ENCODE results near the gene SIGLEC1. TPM values are rescaled to one million over a fixed set of nuclear protein-coding genes. Genes with fewer than 3 reads are reported as not detected.

SIGLEC1 gene
- total and polyA plus RNA-seq, 2 donors from 2014 or later, result 2.4 to 20.2 TPM

DNA sequence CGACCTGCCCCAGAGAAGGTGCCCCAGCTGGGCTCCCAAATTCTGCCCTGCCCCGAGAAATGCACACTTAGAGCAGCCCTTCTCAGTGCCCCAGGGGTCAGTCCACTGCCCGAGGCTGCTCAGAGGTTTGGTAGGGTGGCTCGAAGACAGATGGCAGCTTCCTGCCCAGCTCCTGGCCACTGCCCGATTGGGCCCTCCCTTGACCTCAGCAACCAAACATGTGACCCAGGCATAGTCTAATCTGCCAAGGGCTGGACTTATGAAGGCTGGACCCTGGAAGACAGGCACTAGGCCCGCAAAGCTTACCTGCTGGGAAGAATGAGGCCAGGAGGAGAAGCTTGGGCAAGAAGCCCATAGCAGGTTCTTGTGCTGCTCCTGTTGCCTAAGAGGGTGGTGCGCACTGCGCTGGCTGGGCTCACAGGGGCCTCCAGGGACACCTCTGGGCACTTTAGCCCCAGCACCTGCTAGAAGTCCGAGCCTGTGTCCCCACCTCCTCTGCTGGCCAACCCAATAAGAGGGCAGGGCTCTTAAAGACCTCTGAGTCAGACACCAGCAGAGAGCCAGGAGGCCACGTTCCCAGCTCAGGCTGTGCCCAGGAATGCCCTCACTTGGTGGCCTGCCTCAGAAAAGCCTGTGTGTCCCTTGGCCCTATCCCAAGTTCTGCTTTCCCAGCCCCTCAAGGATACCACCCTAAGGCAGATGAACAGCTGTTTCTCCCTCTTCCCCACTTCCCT, 5.5 kb downstream of the SIGLEC1 start:
- no peaks in the 10 kb centered on the region for H3K27me3 ChIP-seq (ENCODE audit: control insufficient read depth, insufficient read depth, low read length)
- H3K4me3 ChIP-seq (ENCODE audit: low read length in 3 of 3), result no peak overlapping the region
- intact Hi-C loops (cut with DNase I), result no loop called here
- no peaks in the 10 kb centered on the region for H3K4me1 ChIP-seq (ENCODE audit: control insufficient read depth in 2 of 3, insufficient read depth in 2 of 3, low read depth in 1 of 3, low read length in 3 of 3)
- TF ChIP-seq, protein P1, sequence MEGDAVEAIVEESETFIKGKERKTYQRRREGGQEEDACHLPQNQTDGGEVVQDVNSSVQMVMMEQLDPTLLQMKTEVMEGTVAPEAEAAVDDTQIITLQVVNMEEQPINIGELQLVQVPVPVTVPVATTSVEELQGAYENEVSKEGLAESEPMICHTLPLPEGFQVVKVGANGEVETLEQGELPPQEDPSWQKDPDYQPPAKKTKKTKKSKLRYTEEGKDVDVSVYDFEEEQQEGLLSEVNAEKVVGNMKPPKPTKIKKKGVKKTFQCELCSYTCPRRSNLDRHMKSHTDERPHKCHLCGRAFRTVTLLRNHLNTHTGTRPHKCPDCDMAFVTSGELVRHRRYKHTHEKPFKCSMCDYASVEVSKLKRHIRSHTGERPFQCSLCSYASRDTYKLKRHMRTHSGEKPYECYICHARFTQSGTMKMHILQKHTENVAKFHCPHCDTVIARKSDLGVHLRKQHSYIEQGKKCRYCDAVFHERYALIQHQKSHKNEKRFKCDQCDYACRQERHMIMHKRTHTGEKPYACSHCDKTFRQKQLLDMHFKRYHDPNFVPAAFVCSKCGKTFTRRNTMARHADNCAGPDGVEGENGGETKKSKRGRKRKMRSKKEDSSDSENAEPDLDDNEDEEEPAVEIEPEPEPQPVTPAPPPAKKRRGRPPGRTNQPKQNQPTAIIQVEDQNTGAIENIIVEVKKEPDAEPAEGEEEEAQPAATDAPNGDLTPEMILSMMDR (IDR thresholded peaks at IDR 0.05; ENCODE audit: borderline replicate concordance, extremely low read depth, insufficient read depth), result no peak
- H3K36me3 ChIP-seq (ENCODE audit: control insufficient read depth in 2 of 3, insufficient read depth in 3 of 3, low read length in 3 of 3), result no peaks in the 10 kb centered on the region
- H3K9ac ChIP-seq (ENCODE audit: low read length in 3 of 3), result no peak overlapping the region
- DNase-seq (peak in 1 of 5 donors; percentile 61), FAIRE-seq (no peak)
- H3K27ac ChIP-seq (ENCODE audit: low read depth in 2 of 2, low read length in 2 of 2), result no peak overlapping the region
- H3K9me3 ChIP-seq (ENCODE audit: control insufficient read depth in 2 of 3, insufficient read depth in 1 of 3, low read length in 3 of 3), result no peaks in the 10 kb centered on the region

DNA sequence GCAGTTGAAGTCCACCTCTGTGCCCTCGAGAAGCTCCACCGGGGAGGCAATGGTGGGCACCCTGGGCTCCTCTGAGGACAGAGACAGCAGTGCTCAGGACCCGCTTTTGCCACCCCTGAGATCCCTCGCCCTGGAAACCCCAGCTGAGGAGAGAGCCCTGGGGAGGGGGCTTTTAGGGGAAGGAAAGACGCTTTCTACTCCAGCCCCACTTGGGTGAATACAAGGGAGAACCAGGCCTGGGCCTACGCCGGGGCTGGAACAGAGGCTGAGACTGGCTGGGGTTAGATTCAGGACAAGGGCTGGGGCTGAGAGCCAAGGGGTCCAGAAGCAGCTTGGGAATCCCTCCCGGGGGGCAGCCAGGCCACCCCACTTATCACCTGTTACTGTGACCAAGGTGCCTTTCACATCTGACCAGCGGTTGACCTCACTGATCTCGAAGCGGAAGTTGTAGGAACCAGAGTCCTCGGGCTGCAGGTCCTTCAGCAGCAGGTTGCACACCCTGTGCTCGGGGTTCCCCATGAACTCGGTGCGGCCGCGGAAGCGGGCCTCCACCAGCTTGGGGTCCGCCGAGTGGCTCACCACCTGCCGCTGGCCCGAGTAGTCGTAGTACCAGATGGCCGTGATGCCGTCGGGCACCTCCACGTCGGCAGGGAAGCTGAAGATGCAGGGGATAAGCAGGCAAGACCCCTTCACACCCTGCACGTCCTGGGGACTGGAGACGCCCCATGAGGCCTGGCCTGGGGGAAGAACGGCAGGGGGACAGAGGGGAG, 6.2 kb downstream of the SIGLEC1 start:
- H3K4me1 ChIP-seq (ENCODE audit: control insufficient read depth in 2 of 3, insufficient read depth in 2 of 3, low read depth in 1 of 3, low read length in 3 of 3), result no peaks in the 10 kb centered on the region
- H3K36me3 ChIP-seq (ENCODE audit: control insufficient read depth in 2 of 3, insufficient read depth in 3 of 3, low read length in 3 of 3), result no peaks in the 10 kb centered on the region
- no peaks in the 10 kb centered on the region for H3K27me3 ChIP-seq (ENCODE audit: control insufficient read depth, insufficient read depth, low read length)
- FAIRE-seq, result no peak
- intact Hi-C loops (cut with DNase I), result no loop called here
- TF ChIP-seq, protein P1 (IDR thresholded peaks at IDR 0.05; ENCODE audit: borderline replicate concordance, extremely low read depth, insufficient read depth), result no peak
- H3K9me3 ChIP-seq (ENCODE audit: control insufficient read depth in 2 of 3, insufficient read depth in 1 of 3, low read length in 3 of 3), result no peaks in the 10 kb centered on the region
- H3K27ac ChIP-seq (ENCODE audit: low read depth in 2 of 2, low read length in 2 of 2), result no peak overlapping the region
- H3K4me3 ChIP-seq (ENCODE audit: low read length in 3 of 3), result no peak overlapping the region
- H3K9ac ChIP-seq (ENCODE audit: low read length in 3 of 3), result no peak overlapping the region
- DNase-seq, result peak in 1 of 5 donors; percentile 66

DNA sequence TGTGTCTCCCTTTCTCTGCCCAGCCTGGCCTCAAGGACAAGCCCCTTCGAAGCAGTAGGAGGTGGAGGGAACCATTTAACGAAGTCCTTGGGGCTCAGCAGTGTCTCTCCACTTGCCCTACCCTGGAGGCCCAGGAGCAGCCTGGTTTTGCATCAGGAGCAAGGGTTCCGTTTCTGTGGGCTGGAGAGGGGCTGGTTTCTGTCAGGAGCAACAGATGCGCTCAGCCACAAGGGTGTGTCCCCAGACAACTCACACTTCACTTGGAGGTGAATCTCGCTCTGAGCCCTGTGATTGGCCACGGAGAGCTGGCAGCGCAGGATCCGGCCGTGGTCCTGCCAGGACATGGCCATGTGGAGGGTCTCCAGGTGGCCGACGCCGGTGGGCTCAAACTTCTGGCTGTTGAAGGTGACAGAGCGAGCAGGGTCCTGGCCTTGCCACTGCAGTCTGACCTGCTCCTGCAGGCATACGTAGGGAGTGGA, 6.9 kb downstream of the SIGLEC1 start:
- DNase-seq (no peak), FAIRE-seq (no peak)
- intact Hi-C loops (cut with DNase I), result no loop called here
- H3K9me3 ChIP-seq (ENCODE audit: control insufficient read depth in 2 of 3, insufficient read depth in 1 of 3, low read length in 3 of 3), result no peaks in the 10 kb centered on the region
- H3K27me3 ChIP-seq (ENCODE audit: control insufficient read depth, insufficient read depth, low read length), result no peaks in the 10 kb centered on the region
- no peak overlapping the region for H3K27ac ChIP-seq (ENCODE audit: low read depth in 2 of 2, low read length in 2 of 2)
- TF ChIP-seq, protein P1 (IDR thresholded peaks at IDR 0.05; ENCODE audit: borderline replicate concordance, extremely low read depth, insufficient read depth), result no peak
- H3K36me3 ChIP-seq (ENCODE audit: control insufficient read depth in 2 of 3, insufficient read depth in 3 of 3, low read length in 3 of 3), result no peaks in the 10 kb centered on the region
- no peak overlapping the region for H3K9ac ChIP-seq (ENCODE audit: low read length in 3 of 3)
- H3K4me3 ChIP-seq (ENCODE audit: low read length in 3 of 3), result no peak overlapping the region
- no peaks in the 10 kb centered on the region for H3K4me1 ChIP-seq (ENCODE audit: control insufficient read depth in 2 of 3, insufficient read depth in 2 of 3, low read depth in 1 of 3, low read length in 3 of 3)
